ENCODE data around the gene STRBP. TPM values are rescaled to one million over a fixed set of nuclear protein-coding genes. Genes with fewer than 3 reads are reported as not detected.
A peak's percentile ranks its signal among the peaks of the same experiment; 100 is the strongest.
"Not testable (repeated sequence)": the region's sequence is repeated elsewhere in the genome, so short reads cannot be mapped to it uniquely, and the experiment has no call there.

Gene STRBP
- total RNA-seq, 4 donors from 2014 or later, result 6.0 to 9.3 (median 8.1) TPM

- TF ChIP-seq CTCF (IDR thresholded peaks at IDR 0.05), result no peak
- no peak for DNase-seq (ENCODE audit: low spot score)
- no peak for ATAC-seq (ENCODE audit: low FRiP score)
Measured at GRCh38 chr9:123283455-123283854, 15.1 kb upstream of the STRBP start.

- ATAC-seq (ENCODE audit: low FRiP score), result no peak
- no peak for DNase-seq (ENCODE audit: low spot score)
- no peak for TF ChIP-seq CTCF (IDR thresholded peaks at IDR 0.05)
Measured at GRCh38 chr9:123283048-123283408, 14.6 kb upstream of the STRBP start.

- TF ChIP-seq CTCF (IDR thresholded peaks at IDR 0.05), result no peak
- DNase-seq (ENCODE audit: low spot score) (no peak), ATAC-seq (ENCODE audit: low FRiP score) (peak; percentile 77)
Measured at GRCh38 chr9:123282362-123283047, 14.1 kb upstream of the STRBP start.

- ATAC-seq (ENCODE audit: low FRiP score) (no peak), DNase-seq (ENCODE audit: low spot score) (no peak)
- TF ChIP-seq CTCF (IDR thresholded peaks at IDR 0.05), result no peak
Measured at GRCh38 chr9:123281659-123282350, 13.4 kb upstream of the STRBP start.

- not testable (repeated sequence) for DNase-seq (ENCODE audit: low spot score)
Measured at GRCh38 chr9:123278879-123279493, 10.6 kb upstream of the STRBP start.

GRCh38 chr9:123278361-123278760, 10.0 kb upstream of the STRBP start:
- no peak for ATAC-seq (ENCODE audit: low FRiP score)
- no peak for TF ChIP-seq CTCF (IDR thresholded peaks at IDR 0.05)
- no peak for DNase-seq (ENCODE audit: low spot score)

More at GRCh38 chr9:123278879-123279493, 10.6 kb upstream of the STRBP start:
- not testable (repeated sequence) for ATAC-seq (ENCODE audit: low FRiP score)

- ATAC-seq (ENCODE audit: low FRiP score) (no peak), DNase-seq (ENCODE audit: low spot score) (no peak)
- no peak for TF ChIP-seq CTCF (IDR thresholded peaks at IDR 0.05)
Measured at GRCh38 chr9:123276551-123276950, 8.2 kb upstream of the STRBP start.

- not testable (repeated sequence) for DNase-seq (ENCODE audit: low spot score); ATAC-seq (ENCODE audit: low FRiP score)
Measured at GRCh38 chr9:123271133-123271532, 2.7 kb upstream of the STRBP start.
